HUES6 (cell line): ENCODE results near the gene CTIF.
"Not testable (repeated sequence)": the region's sequence is repeated elsewhere in the genome, so short reads cannot be mapped to it uniquely, and the experiment has no call there.

Source experiments
- H3K27ac ChIP-seq: 2 replicates; pipeline ENCODE4 v1.7.0; 2013; ENCODE audit warnings: low read depth, mild to moderate bottlenecking, low read length, inconsistent platforms
- H3K27me3 ChIP-seq: 2 replicates; pipeline ENCODE4 v1.6.1; 2013; ENCODE audit warnings: low read length; ENCODE audit not compliant: control insufficient read depth, insufficient read depth
- H3K36me3 ChIP-seq: 2 replicates; pipeline ENCODE4 v1.6.1; 2013; ENCODE audit warnings: low read length; ENCODE audit not compliant: control insufficient read depth, insufficient read depth
- H3K4me1 ChIP-seq: 2 replicates; pipeline ENCODE4 v1.6.1; 2013; ENCODE audit warnings: low read length; ENCODE audit not compliant: control insufficient read depth, insufficient read depth
- H3K4me3 ChIP-seq: 2 replicates; pipeline ENCODE4 v1.5.1; 2013; ENCODE audit warnings: low read depth, low read length
- H3K9ac ChIP-seq: one replicate; pipeline ENCODE4 v1.6.1; 2013; ENCODE audit warnings: mild to moderate bottlenecking, low read length
- H3K9me3 ChIP-seq: 2 replicates; pipeline ENCODE4 v1.6.1; 2013; ENCODE audit warnings: low read depth, low read length; ENCODE audit not compliant: control insufficient read depth, insufficient read depth

CTIF gene

GRCh38 chr18:48810805-48811204 lies 272.0 kb downstream of the CTIF start:
- no peak overlapping the region for H3K27ac ChIP-seq
- H3K36me3 ChIP-seq: no peaks in the 10 kb centered on the region
- H3K4me1 ChIP-seq: no peaks in the 10 kb centered on the region; the same call in 1 of the 2 replicates
- H3K4me3 ChIP-seq: no peak overlapping the region
- H3K9ac ChIP-seq: no peak overlapping the region
- H3K9me3 ChIP-seq: no peaks in the 10 kb centered on the region
- no peaks in the 10 kb centered on the region for H3K27me3 ChIP-seq

- Histone ChIP-seq H3K27ac (no peak overlapping the region), H3K4me3 (no peak overlapping the region), H3K36me3 (no peaks in the 10 kb centered on the region), H3K27me3 (no peaks in the 10 kb centered on the region), H3K4me1 (no peaks in the 10 kb centered on the region; the same call in 1 of the 2 replicates), H3K9ac (no peak overlapping the region), H3K9me3 (no peaks in the 10 kb centered on the region)
These were observed 272.6 kb downstream of the CTIF start for GRCh38 chr18:48811401-48811800.

- not testable (repeated sequence) for H3K4me3 ChIP-seq, H3K9ac ChIP-seq
These were observed 273.2 kb downstream of the CTIF start for GRCh38 chr18:48811977-48812451.

GRCh38 chr18:48813321-48813720 lies 274.5 kb downstream of the CTIF start:
- Histone ChIP-seq H3K27me3 (no peaks in the 10 kb centered on the region), H3K36me3 (no peaks in the 10 kb centered on the region), H3K4me3 (no peak overlapping the region), H3K9ac (no peak overlapping the region), H3K27ac (no peak overlapping the region), H3K9me3 (no peaks in the 10 kb centered on the region), H3K4me1 (no peaks in the 10 kb centered on the region; the same call in 1 of the 2 replicates)

More at GRCh38 chr18:48811977-48812451, 273.2 kb downstream of the CTIF start:
- not testable (repeated sequence) for H3K4me1 ChIP-seq, H3K9me3 ChIP-seq, H3K27ac ChIP-seq, H3K27me3 ChIP-seq, H3K36me3 ChIP-seq

- H3K36me3 ChIP-seq: no peaks in the 10 kb centered on the region
- H3K27ac ChIP-seq: no peak overlapping the region
These were observed 275.1 kb downstream of the CTIF start for GRCh38 chr18:48813833-48814489.

GRCh38 chr18:48814490-48815178 lies 275.8 kb downstream of the CTIF start:
- Histone ChIP-seq H3K27ac (no peak overlapping the region), H3K9ac (no peak overlapping the region), H3K36me3 (no peaks in the 10 kb centered on the region; the same call in 1 of the 2 replicates)

More at GRCh38 chr18:48813833-48814489, 275.1 kb downstream of the CTIF start:
- no peaks in the 10 kb centered on the region; the same call in 1 of the 2 replicates for H3K4me1 ChIP-seq
- no peak overlapping the region for H3K9ac ChIP-seq
- H3K4me3 ChIP-seq: no peak overlapping the region
- H3K9me3 ChIP-seq: no peaks in the 10 kb centered on the region
- H3K27me3 ChIP-seq: no peaks in the 10 kb centered on the region

GRCh38 chr18:48815179-48815515 lies 276.3 kb downstream of the CTIF start:
- H3K36me3 ChIP-seq: no peaks in the 10 kb centered on the region; the same call in 1 of the 2 replicates
- H3K4me1 ChIP-seq: no peaks in the 10 kb centered on the region; the same call in 1 of the 2 replicates

More at GRCh38 chr18:48814490-48815178, 275.8 kb downstream of the CTIF start:
- Histone ChIP-seq H3K9me3 (no peaks in the 10 kb centered on the region), H3K4me3 (no peak overlapping the region), H3K27me3 (no peaks in the 10 kb centered on the region), H3K4me1 (no peaks in the 10 kb centered on the region; the same call in 1 of the 2 replicates)

GRCh38 chr18:48815581-48816324 lies 276.9 kb downstream of the CTIF start:
- Histone ChIP-seq H3K36me3 (no peaks in the 10 kb centered on the region; the same call in 1 of the 2 replicates), H3K4me1 (no peaks in the 10 kb centered on the region; the same call in 1 of the 2 replicates), H3K27ac (no peak overlapping the region), H3K4me3 (no peak overlapping the region), H3K9ac (no peak overlapping the region), H3K9me3 (no peaks in the 10 kb centered on the region), H3K27me3 (no peaks in the 10 kb centered on the region)

More at GRCh38 chr18:48815179-48815515, 276.3 kb downstream of the CTIF start:
- Histone ChIP-seq H3K4me3 (no peak overlapping the region), H3K27me3 (no peaks in the 10 kb centered on the region), H3K27ac (no peak overlapping the region), H3K9me3 (no peaks in the 10 kb centered on the region), H3K9ac (no peak overlapping the region)

- Histone ChIP-seq H3K27ac (no peak overlapping the region), H3K4me3 (no peak overlapping the region), H3K4me1 (no peaks in the 10 kb centered on the region; the same call in 1 of the 2 replicates)
These were observed 277.7 kb downstream of the CTIF start for GRCh38 chr18:48816554-48816953.

GRCh38 chr18:48817021-48817461 lies 278.2 kb downstream of the CTIF start:
- no peaks in the 10 kb centered on the region; the same call in 1 of the 2 replicates for H3K36me3 ChIP-seq
- H3K4me3 ChIP-seq: no peak overlapping the region
- no peaks in the 10 kb centered on the region for H3K9me3 ChIP-seq
- H3K27ac ChIP-seq: no peak overlapping the region
- H3K27me3 ChIP-seq: no peaks in the 10 kb centered on the region
- H3K9ac ChIP-seq: no peak overlapping the region
- H3K4me1 ChIP-seq: no peaks in the 10 kb centered on the region; the same call in 1 of the 2 replicates

More at GRCh38 chr18:48816554-48816953, 277.7 kb downstream of the CTIF start:
- no peak overlapping the region for H3K9ac ChIP-seq
- H3K27me3 ChIP-seq: no peaks in the 10 kb centered on the region
- H3K36me3 ChIP-seq: no peaks in the 10 kb centered on the region; the same call in 1 of the 2 replicates
- H3K9me3 ChIP-seq: no peaks in the 10 kb centered on the region
